Measurements from ENCODE around the gene HDGFL3. TPM values are rescaled to one million over a fixed set of nuclear protein-coding genes. Genes with fewer than 3 reads are reported as not detected.

The HDGFL3 gene
- total RNA-seq, 2 donors from 2014 or later, result 123 TPM

GRCh38 chr15:83204697-83205096, 2.9 kb downstream of the HDGFL3 start:
- H3K9me3 ChIP-seq (ENCODE audit: control insufficient read depth, low read length), result no peaks in the 10 kb centered on the region
- no peak overlapping the region for H3K27ac ChIP-seq (ENCODE audit: low read depth, low read length)
- Mint-ChIP-seq H3K4me1 (peaks cover 23% of the 10 kb centered on the region), H3K27ac (peak overlapping the region; percentile 62), H3K4me3 (no peak overlapping the region), H3K36me3 (ENCODE audit: low read depth) (peaks cover 5% of the 10 kb centered on the region), H3K9me3 (no peaks in the 10 kb centered on the region), H3K27me3 (ENCODE audit: insufficient read depth) (no peaks in the 10 kb centered on the region)
- no peaks in the 10 kb centered on the region for H3K27me3 ChIP-seq (ENCODE audit: control insufficient read depth, insufficient read depth, low read length, poor library complexity, severe bottlenecking)
- WGBS, 2 experiments (ENCODE audit: insufficient coverage in 1 of 2, insufficient read length in 1 of 2), result 69 to 72% methylated on average over 2 to 3 of the region's 3 CpGs
- peaks cover 4% of the 10 kb centered on the region for H3K4me1 ChIP-seq (ENCODE audit: control insufficient read depth, insufficient read depth, low read length)
- peak overlapping the region; percentile 66 for H3K9ac ChIP-seq (ENCODE audit: extremely low read depth, low read length, poor library complexity, severe bottlenecking)
- H3K36me3 ChIP-seq (ENCODE audit: control insufficient read depth, insufficient read depth, low read length), result peaks cover 8% of the 10 kb centered on the region
- TF ChIP-seq CTCF (conservative IDR thresholded peaks at IDR 0.05), result no peak
- H3K4me3 ChIP-seq (ENCODE audit: low read length), result peak overlapping the region; percentile 84
- no peak for DNase-seq

GRCh38 chr15:83203543-83203942, 4.1 kb downstream of the HDGFL3 start:
- 83 to 93% methylated on average over 2 to 3 of the region's 4 CpGs for WGBS, 2 experiments (ENCODE audit: insufficient coverage in 1 of 2, insufficient read length in 1 of 2)
- no peaks in the 10 kb centered on the region for H3K27me3 ChIP-seq (ENCODE audit: control insufficient read depth, insufficient read depth, low read length, poor library complexity, severe bottlenecking)
- Mint-ChIP-seq H3K36me3 (ENCODE audit: low read depth) (peaks cover 5% of the 10 kb centered on the region), H3K4me3 (no peak overlapping the region), H3K9me3 (no peaks in the 10 kb centered on the region), H3K27me3 (ENCODE audit: insufficient read depth) (no peaks in the 10 kb centered on the region), H3K27ac (no peak overlapping the region), H3K4me1 (peaks cover 23% of the 10 kb centered on the region)
- H3K4me1 ChIP-seq (ENCODE audit: control insufficient read depth, insufficient read depth, low read length), result peaks cover 4% of the 10 kb centered on the region
- DNase-seq, result no peak
- H3K36me3 ChIP-seq (ENCODE audit: control insufficient read depth, insufficient read depth, low read length), result peaks cover 8% of the 10 kb centered on the region
- H3K27ac ChIP-seq (ENCODE audit: low read depth, low read length), result no peak overlapping the region
- no peaks in the 10 kb centered on the region for H3K9me3 ChIP-seq (ENCODE audit: control insufficient read depth, low read length)
- TF ChIP-seq CTCF (conservative IDR thresholded peaks at IDR 0.05), result no peak
- no peak overlapping the region for H3K4me3 ChIP-seq (ENCODE audit: low read length)
- H3K9ac ChIP-seq (ENCODE audit: extremely low read depth, low read length, poor library complexity, severe bottlenecking), result no peak overlapping the region

- Mint-ChIP-seq H3K4me1 (peaks cover 17% of the 10 kb centered on the region), H3K9me3 (no peaks in the 10 kb centered on the region), H3K27ac (no peak overlapping the region), H3K4me3 (no peak overlapping the region), H3K36me3 (ENCODE audit: low read depth) (peaks cover 5% of the 10 kb centered on the region), H3K27me3 (ENCODE audit: insufficient read depth) (no peaks in the 10 kb centered on the region)
- TF ChIP-seq CTCF (conservative IDR thresholded peaks at IDR 0.05), result no peak
- Histone ChIP-seq H3K4me3 (ENCODE audit: low read length) (no peak overlapping the region), H3K36me3 (ENCODE audit: control insufficient read depth, insufficient read depth, low read length) (peaks cover 8% of the 10 kb centered on the region), H3K4me1 (ENCODE audit: control insufficient read depth, insufficient read depth, low read length) (peaks cover 4% of the 10 kb centered on the region), H3K27ac (ENCODE audit: low read depth, low read length) (no peak overlapping the region), H3K9ac (ENCODE audit: extremely low read depth, low read length, poor library complexity, severe bottlenecking) (no peak overlapping the region), H3K27me3 (ENCODE audit: control insufficient read depth, insufficient read depth, low read length, poor library complexity, severe bottlenecking) (no peaks in the 10 kb centered on the region), H3K9me3 (ENCODE audit: control insufficient read depth, low read length) (no peaks in the 10 kb centered on the region)
- no peak for DNase-seq
Observed at GRCh38 chr15:83200589-83200988, 7.0 kb downstream of the HDGFL3 start.

All from endodermal cell (in vitro differentiated cells).